GM18508 (cell line): ENCODE data around the gene IDI2.

ENCODE experiments used
- ATAC-seq: cut with Tn5 transposase; IDR thresholded peaks from one replicate; pipeline ENCODE4 v1.9.1; 2021; ENCODE audit warnings: moderate number of reproducible peaks; ENCODE audit not compliant: insufficient read depth, unreplicated experiment

Gene IDI2

GRCh38 chr10:986137-986825 lies 39.4 kb downstream of the IDI2 start:
- no peak for ATAC-seq

DNA sequence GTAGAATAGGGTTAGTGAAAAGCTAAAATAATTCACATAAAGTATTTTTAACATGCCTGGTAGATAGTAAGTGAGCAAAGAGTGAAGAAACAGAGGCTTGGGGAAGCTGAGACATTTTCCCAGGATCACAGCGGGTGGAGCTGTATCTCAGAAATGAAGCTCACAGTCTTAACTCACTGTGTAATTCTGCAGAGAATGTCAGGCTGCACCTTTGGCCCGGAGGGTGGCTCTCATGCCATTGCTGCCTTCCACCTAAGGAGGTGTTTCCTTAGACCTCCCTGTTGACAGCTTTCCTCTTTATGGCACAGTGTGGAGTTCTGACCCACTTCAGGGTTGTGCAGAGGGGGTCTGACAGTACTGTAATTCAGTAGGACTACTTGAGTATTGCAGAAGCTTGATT lies 40.3 kb downstream of the IDI2 start:
- no peak for ATAC-seq

DNA sequence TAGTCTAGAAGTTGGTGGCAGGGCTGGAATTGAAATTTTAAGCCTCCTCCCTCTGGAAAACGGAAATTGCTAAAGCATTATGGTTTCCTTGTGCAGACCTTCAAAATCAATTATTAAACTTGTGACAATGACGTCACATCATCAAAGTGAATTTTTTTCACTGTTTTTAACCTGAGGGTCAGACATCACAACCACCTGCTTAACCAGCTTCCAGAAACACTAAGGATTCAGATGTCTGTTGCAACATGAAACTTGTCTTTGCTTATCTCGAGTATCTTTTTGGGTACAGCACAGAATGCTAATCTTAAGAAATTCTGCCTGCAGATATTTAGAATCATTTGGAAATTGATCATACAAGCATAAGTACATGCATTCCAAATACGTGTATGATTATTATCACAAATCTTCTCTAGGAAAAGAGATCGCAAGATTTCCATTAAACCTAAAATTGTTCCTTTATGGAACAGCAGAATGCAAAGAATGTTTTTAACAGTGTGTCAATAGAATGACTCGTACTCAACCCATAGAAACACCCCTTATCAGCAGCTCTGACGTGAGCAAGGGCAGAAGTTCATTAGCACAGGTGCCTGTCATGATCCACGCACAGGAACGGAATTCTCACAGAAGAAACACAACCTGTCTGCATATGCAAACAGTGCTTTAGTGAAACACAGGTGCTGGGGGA lies 41.5 kb downstream of the IDI2 start:
- no peak for ATAC-seq

GRCh38 chr10:983401-983800 lies 42.3 kb downstream of the IDI2 start:
- ATAC-seq: no peak

GRCh38 chr10:980468-981093 lies 45.1 kb downstream of the IDI2 start:
- ATAC-seq: no peak

- no peak for ATAC-seq
These were observed 46.7 kb downstream of the IDI2 start for GRCh38 chr10:978826-979421.

DNA sequence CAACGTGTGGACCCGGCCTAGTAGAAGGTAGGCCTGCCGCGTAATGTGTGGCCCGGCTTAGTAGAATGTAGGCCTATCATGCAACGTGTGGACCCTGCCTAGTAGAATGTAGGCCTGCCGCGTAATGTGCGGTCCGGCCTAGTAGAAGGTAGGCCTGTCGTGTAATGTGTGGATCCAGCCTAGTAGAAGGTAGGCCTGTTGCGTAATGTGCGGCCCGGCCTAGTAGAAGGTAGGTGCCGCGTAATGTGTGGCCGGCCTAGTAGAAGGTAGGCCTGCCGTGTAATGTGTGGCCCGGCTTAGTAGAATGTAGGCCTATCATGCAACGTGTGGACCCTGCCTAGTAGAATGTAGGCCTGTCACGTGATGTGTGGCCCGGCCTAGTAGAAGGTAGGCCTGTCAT lies 49.3 kb downstream of the IDI2 start:
- no peak for ATAC-seq

DNA sequence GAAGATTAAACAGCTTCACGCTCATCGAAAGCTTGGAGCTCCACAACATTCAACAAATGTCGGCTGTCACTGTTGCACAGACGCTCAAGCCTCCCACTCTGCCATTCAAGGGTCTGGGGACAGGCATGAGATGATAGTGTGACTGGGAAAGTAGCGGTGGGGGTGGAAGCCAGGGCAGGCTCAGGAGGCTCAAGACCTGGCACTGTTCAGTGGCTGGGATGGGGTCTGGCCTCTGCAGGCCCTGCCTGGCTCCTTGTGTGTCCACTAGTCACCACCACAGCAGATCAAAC lies 50.9 kb downstream of the IDI2 start:
- ATAC-seq: no peak

DNA sequence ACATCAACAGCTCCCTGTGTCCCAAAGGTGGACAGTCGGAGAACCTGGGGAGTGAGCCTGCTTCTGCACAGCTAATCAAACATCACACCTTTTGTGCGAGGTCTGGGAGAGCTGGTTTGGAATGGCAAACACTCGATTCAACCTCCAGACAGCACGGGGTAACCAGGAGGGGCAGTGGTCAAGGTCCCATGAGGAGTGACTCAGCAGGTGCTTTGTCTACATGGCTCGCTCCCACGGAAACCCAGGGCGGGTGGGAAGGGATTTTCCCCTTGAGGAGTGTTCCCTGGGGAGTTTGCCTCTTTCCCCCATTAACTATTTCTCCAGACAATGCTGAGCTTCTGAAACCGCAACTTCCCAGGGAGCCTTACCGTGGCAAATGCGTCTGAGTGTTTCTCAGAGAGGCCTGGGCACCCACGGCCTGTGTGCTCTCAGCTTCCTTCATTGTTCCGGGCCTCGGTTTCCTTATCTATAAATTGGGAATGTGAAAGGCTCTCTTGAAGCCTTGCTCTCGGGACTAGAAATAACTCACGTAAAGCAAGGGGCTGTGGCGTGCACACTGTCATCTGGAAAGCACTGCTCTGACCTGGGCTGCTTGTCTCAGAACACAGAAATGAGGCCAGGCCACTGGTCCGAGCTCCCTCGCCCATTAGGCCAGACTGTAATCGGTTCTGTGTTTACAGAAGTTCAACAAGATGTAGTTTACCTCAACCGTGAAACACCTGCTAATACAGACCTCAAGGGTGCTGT lies 51.4 kb downstream of the IDI2 start:
- no peak for ATAC-seq

- no peak for ATAC-seq
These were observed 52.9 kb downstream of the IDI2 start for GRCh38 chr10:972763-973162.

DNA sequence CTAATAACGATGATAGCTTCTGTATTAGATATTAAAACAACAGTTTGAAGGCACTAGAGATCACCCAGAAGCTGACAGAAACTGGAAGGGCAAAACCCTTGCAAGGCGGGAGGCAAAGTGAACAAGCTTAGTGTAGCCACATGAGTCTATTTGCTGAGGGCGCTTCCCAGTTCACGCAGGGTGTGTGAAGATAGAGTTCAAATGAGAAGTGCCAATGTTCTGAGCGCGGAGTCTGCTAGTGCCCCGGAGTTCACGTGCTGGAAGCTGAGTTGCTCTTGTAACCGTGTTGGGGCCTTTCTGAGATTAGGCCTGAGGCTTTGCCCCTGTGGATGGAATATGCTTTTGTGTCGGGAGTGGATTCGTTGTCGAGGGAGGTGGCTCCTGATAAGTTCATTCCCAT lies 54.0 kb downstream of the IDI2 start:
- ATAC-seq: no peak

GRCh38 chr10:971150-971542 lies 54.5 kb downstream of the IDI2 start:
- ATAC-seq: no peak

DNA sequence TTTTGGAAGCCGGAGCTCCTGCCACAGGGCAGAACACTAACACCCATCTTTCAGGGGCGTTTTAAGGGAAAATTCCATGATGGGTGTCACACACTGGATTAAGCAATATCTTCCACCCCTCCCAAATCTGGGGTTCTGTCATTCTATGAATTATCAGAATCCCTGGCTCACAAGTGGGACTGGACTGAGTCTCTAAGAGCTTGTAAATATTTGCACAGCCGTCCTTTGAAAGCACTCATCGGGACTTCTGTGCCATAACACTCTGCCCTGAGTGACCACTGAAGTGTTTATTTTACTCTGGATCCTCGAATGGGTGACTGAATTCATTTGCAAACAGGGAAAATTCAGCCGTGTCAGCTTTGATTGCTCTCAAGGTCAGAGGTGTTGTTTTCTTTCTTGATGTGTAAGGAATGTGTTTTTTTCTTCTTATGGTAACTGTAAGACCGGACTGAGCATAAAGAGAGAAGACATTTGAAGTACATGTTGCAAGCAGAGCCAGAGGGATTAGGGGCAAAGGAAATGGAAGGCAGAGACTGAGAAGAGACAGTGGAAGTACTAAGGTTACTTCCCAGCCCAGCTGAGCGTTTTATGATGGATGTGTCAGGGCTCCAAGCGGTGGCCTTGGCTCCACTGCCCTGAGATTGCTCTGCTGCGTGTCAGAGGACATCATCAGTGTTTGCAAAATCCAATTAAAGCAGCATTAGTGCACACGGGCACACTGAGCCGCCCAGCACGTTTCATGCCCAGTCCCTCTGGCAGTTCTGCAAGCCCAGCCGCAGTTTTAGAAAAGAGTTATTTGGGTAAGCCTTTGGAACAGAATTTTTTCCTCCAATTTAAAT lies 55.1 kb downstream of the IDI2 start:
- ATAC-seq: no peak

DNA sequence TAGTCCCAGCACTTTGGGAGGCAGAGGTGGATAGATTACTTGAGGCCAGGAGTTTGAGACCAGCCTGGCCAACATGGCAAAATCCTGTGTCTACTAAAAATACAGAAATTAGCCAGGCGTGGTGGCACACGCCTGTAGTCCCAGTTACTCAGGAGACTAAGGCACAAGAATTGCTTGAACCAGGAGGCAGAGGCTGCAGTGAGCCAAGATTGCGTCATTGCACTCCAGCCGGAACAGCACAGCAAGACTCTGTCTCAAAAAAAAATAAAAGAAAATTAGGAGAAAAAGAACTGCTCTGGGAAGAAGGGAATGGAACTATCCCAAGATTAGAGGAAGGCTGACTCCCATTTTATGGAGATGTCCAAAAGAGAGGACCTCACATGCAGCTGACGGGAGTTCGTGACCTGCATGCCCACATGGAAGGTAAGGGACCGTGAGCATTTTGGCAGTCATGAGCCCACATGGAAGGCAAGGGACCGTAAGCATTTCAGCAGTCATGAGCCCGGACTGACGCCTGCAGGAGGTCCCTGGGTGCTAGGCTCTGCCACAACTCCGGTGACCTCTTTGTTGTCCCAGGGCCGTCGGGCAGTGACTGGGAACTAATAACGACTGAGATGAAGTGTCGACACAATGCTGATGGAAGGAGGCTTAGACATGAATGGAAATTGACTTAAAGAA lies 56.0 kb downstream of the IDI2 start:
- ATAC-seq: no peak
